HCT116 (cell line): Measurements from ENCODE around the gene MGST2. TPM values are rescaled to one million over a fixed set of nuclear protein-coding genes. Genes with fewer than 3 reads are reported as not detected.

Experiments used
- ATAC-seq: fragments of 200-7000 bp; cut with Tn5 transposase; 2 replicates; pipeline ENCODE4 v1.9.1; 2020; ENCODE audit warnings: mild to moderate bottlenecking, moderate library complexity
- BruUV-seq: library from RNA; stranded (reverse); fragments of 400-500 nt; replicated peaks from 2 replicates; lab custom pipeline; 2021; lab: Mats Ljungman, UMichigan
- CTCF ChIA-PET: fragments of 300-600 bp; sonication (Branson Sonifier 250); formaldehyde crosslinking; loops from one replicate; lab custom pipeline; 2021; ENCODE audit warnings: antibody characterized with exemption; lab: Charles Lee
- POLR2A ChIA-PET: fragments of 300-600, 350-600 bp; sonication (Branson Sonifier 250); formaldehyde crosslinking; loops from one replicate; lab custom pipeline; 2021; ENCODE audit warnings: antibody characterized with exemption; lab: Charles Lee
- RAD21 ChIA-PET, 2 experiments: fragments of 300-600 bp; sonication (Branson Sonifier 250); formaldehyde crosslinking; loops; one replicate each; lab custom pipeline; 2023; ENCODE audit warnings: low total read pairs in 2 of 2; ENCODE audit not compliant: uncharacterized antibody in 2 of 2, unreplicated experiment in 2 of 2, low non-redundant PET in 1 of 2; lab: Charles Lee
- DNase-seq: peaks from one replicate; pipeline ENCODE4 v3.0.0-alpha.2; 2010; ENCODE audit warnings: low read depth, low spot score
- H2AFZ ChIP-seq: fragments of 200-600 bp; shearing (Covaris generic), sonication (generic); 2 replicates; pipeline ENCODE4 v1.6.1; 2017; ENCODE audit warnings: low read depth, mixed run types, mixed read lengths, antibody characterized with exemption, low read length; ENCODE audit not compliant: poor library complexity, severe bottlenecking
- H3K27ac ChIP-seq: 2 replicates; pipeline ENCODE4 v1.5.1; 2012; ENCODE audit warnings: low read depth, low read length
- H3K27me3 ChIP-seq: fragments of 200-600 bp; sonication (generic); 2 replicates; pipeline ENCODE4 v1.6.1; 2016; ENCODE audit warnings: mixed run types, low read length, mixed read lengths; ENCODE audit not compliant: insufficient read depth
- H3K36me3 ChIP-seq, 2 experiments: fragments of 200-500 bp in 1 of 2; fragments of 200-600 bp in 1 of 2; sonication (Bioruptor generic) in 1 of 2; sonication (generic) in 1 of 2; 2 replicates each; pipeline versions ENCODE4 v1.5.1 to v1.6.1; 2014 to 2016; ENCODE audit warnings: low read length in 2 of 2, inconsistent platforms in 1 of 2, mixed read lengths in 1 of 2, mixed run types in 1 of 2; ENCODE audit not compliant: insufficient read depth in 2 of 2, control insufficient read depth in 1 of 2
- H3K4me1 ChIP-seq, 2 experiments: fragments of 200-600 bp in 1 of 2; sonication (generic) in 1 of 2; 2 replicates each; pipeline versions ENCODE4 v1.5.1 to v1.6.1; 2012 to 2017; ENCODE audit warnings: low read length in 2 of 2, inconsistent platforms in 1 of 2, mild to moderate bottlenecking in 1 of 2, mixed read lengths in 1 of 2, mixed run types in 1 of 2, moderate library complexity in 1 of 2; ENCODE audit not compliant: insufficient read depth in 2 of 2, control insufficient read depth in 1 of 2
- H3K4me2 ChIP-seq: fragments of 200-600 bp; sonication (generic); 2 replicates; pipeline ENCODE4 v1.6.1; 2017; ENCODE audit warnings: mixed run types, low read length, mixed read lengths
- H3K4me3 ChIP-seq, 2 experiments: fragments of 200-600 bp in 1 of 2; sonication (generic) in 1 of 2; replicated peaks in 1 of 2; 2 replicates each; pipeline ENCODE4 v1.5.1; 2011 to 2016; ENCODE audit warnings: low read length in 2 of 2, control low read depth in 1 of 2, low read depth in 1 of 2, mild to moderate bottlenecking in 1 of 2, mixed read lengths in 1 of 2, mixed run types in 1 of 2
- H3K79me2 ChIP-seq: fragments of 200-600 bp; sonication (generic); 2 replicates; pipeline ENCODE4 v1.6.1; 2017; ENCODE audit warnings: mild to moderate bottlenecking, mixed run types, low read length, moderate library complexity, mixed read lengths; ENCODE audit not compliant: insufficient read depth
- H3K9ac ChIP-seq: fragments of 200-600 bp; sonication (generic); 2 replicates; pipeline ENCODE4 v1.6.1; 2016; ENCODE audit warnings: low read length, mixed read lengths
- H3K9me2 ChIP-seq: fragments of 200-600 bp; sonication (generic), shearing (Covaris generic); 2 replicates; pipeline ENCODE4 v1.6.1; 2017; ENCODE audit warnings: mixed run types, mild to moderate bottlenecking, moderate library complexity; ENCODE audit not compliant: insufficient read depth
- H3K9me3 ChIP-seq, 2 experiments: fragments of 200-500 bp in 1 of 2; fragments of 200-600 bp in 1 of 2; sonication (Bioruptor generic) in 1 of 2; sonication (generic) in 1 of 2; 2 replicates each; pipeline ENCODE4 v1.6.1; 2014 to 2017; ENCODE audit warnings: low read length in 2 of 2, mixed read lengths in 2 of 2, inconsistent platforms in 1 of 2, low read depth in 1 of 2, mild to moderate bottlenecking in 1 of 2, mixed run types in 1 of 2, moderate library complexity in 1 of 2; ENCODE audit not compliant: control insufficient read depth in 1 of 2, insufficient read depth in 1 of 2
- H4K20me1 ChIP-seq: fragments of 200-600 bp; sonication (generic), shearing (Covaris generic); 2 replicates; pipeline ENCODE4 v1.6.1; 2017; ENCODE audit warnings: mixed run types, mild to moderate bottlenecking, moderate library complexity; ENCODE audit not compliant: insufficient read depth
- ATF3 ChIP-seq: IDR thresholded peaks from 2 replicates; pipeline ENCODE4 v1.6.1; 2012
- CBX3 ChIP-seq: IDR thresholded peaks from 2 replicates; pipeline ENCODE4 v1.6.1; 2012; ENCODE audit warnings: low read depth
- CEBPB ChIP-seq: IDR thresholded peaks from 2 replicates; pipeline ENCODE4 v1.6.1; 2012; ENCODE audit warnings: low read depth
- EGR1 ChIP-seq: IDR thresholded peaks from 2 replicates; pipeline ENCODE4 v1.6.1; 2012; ENCODE audit warnings: low read depth
- ELF1 ChIP-seq: IDR thresholded peaks from 2 replicates; pipeline ENCODE4 v1.6.1; 2012; ENCODE audit warnings: low read depth, borderline replicate concordance
- EZH2 ChIP-seq: fragments of 200-600 bp; sonication (generic); IDR thresholded peaks from 2 replicates; pipeline ENCODE4 v1.6.1; 2017; ENCODE audit warnings: antibody characterized with exemption, mixed run types
- EZH2phosphoT487 ChIP-seq: fragments of 200-600 bp; IDR thresholded peaks from 2 replicates; pipeline ENCODE4 v1.6.1; 2018; ENCODE audit warnings: antibody characterized with exemption, borderline replicate concordance
- JUND ChIP-seq: IDR thresholded peaks from 2 replicates; pipeline ENCODE4 v1.6.1; 2012
- MAX ChIP-seq: IDR thresholded peaks from 2 replicates; pipeline ENCODE4 v1.6.1; 2012
- POLR2A ChIP-seq: IDR thresholded peaks from 2 replicates; pipeline ENCODE4 v1.7.0; 2011; ENCODE audit warnings: borderline replicate concordance; ENCODE audit not compliant: insufficient read depth, insufficient read length; ENCODE audit errors: extremely low read depth
- RAD21 ChIP-seq: IDR thresholded peaks from 2 replicates; pipeline ENCODE4 v1.6.1; 2012; ENCODE audit warnings: low read depth, mild to moderate bottlenecking
- REST ChIP-seq: IDR thresholded peaks from 2 replicates; pipeline ENCODE4 v1.6.1; 2012; ENCODE audit warnings: low read depth
- SIN3A ChIP-seq: IDR thresholded peaks from 2 replicates; pipeline ENCODE4 v1.6.1; 2012; ENCODE audit warnings: low read depth
- SP1 ChIP-seq: IDR thresholded peaks from 2 replicates; pipeline ENCODE4 v1.6.1; 2012; ENCODE audit warnings: low read depth
- SRF ChIP-seq: IDR thresholded peaks from 2 replicates; pipeline ENCODE4 v1.6.1; 2012; ENCODE audit warnings: low read depth
- TCF7L2 ChIP-seq: IDR thresholded peaks from 2 replicates; pipeline ENCODE4 v1.7.0; 2011; ENCODE audit warnings: borderline replicate concordance, inconsistent platforms; ENCODE audit not compliant: insufficient read depth, insufficient read length; ENCODE audit errors: extremely low read depth
- ZFX ChIP-seq: fragments of 450-650 bp; IDR thresholded peaks from 2 replicates; pipeline ENCODE4 v1.6.1; 2017
- ZNF274 ChIP-seq: fragments of 200-500 bp; sonication (Bioruptor generic); IDR thresholded peaks from 2 replicates; pipeline ENCODE4 v1.6.1; 2014; ENCODE audit warnings: mild to moderate bottlenecking, low read depth, low read length, inconsistent platforms
- intact Hi-C: fragments of 100-400 bp; cut with micrococcal nuclease; formaldehyde crosslinking; loops from 2 replicates; pipeline ENCODE4 v1.10.0; 2022
- total RNA-seq: library from RNA; stranded (reverse); gene quantifications from one replicate; pipeline ENCODE4 v1.2.1, GENCODE V29; 2021; ENCODE audit not compliant: unreplicated experiment

MGST2 gene
- total RNA-seq, 1 experiment from 2014 or later: 24.3 TPM

- H2AFZ ChIP-seq: no peak overlapping the region
- no peak overlapping the region for H3K9ac ChIP-seq
- H3K9me3 ChIP-seq: no peaks in the 10 kb centered on the region
- no peaks in the 10 kb centered on the region for H4K20me1 ChIP-seq
- H3K27ac ChIP-seq: no peak overlapping the region
- peaks cover 6 to 34% of the 10 kb centered on the region in 2 experiments; a peak in 3 of 4 replicates for H3K4me1 ChIP-seq
- TF ChIP-seq EGR1: no peak
- TF ChIP-seq RAD21: no peak
- no peak for TF ChIP-seq EZH2phosphoT487
- TF ChIP-seq EZH2: no peak
- TF ChIP-seq ZNF274: no peak
- TF ChIP-seq POLR2A: no peak
- no peak for TF ChIP-seq SP1
- TF ChIP-seq MAX: no peak
- no peak for TF ChIP-seq SRF
- no peak for TF ChIP-seq TCF7L2
- no peak for TF ChIP-seq ELF1
- TF ChIP-seq CEBPB: no peak
- no peak for TF ChIP-seq CBX3
- no peak for TF ChIP-seq JUND
- no peak for TF ChIP-seq REST
- TF ChIP-seq ZFX: no peak
- no peak for TF ChIP-seq SIN3A
- no peak for TF ChIP-seq ATF3
- TF ChIP-seq, all 23 proteins: peak for 0
- Histone ChIP-seq H3K27me3 (no peaks in the 10 kb centered on the region), H3K9me2 (no peaks in the 10 kb centered on the region), H3K79me2 (no peaks in the 10 kb centered on the region), H3K4me2 (no peak overlapping the region), H3K36me3 (no peaks in the 10 kb centered on the region), H3K4me3 (no peak overlapping the region)
- BruUV-seq: no TSS peak
- CTCF ChIA-PET: interaction anchor here (1.8 kb wide), 1 partner anchor 9 kb away, joined by 6 read pairs; no protein-coding TSS in a partner anchor
- DNase-seq: no peak
- POLR2A ChIA-PET: no interaction called here
- RAD21 ChIA-PET: no interaction called here
- intact Hi-C loops: no loop called here
- no peak for ATAC-seq
Observed at GRCh38 chr4:139660568-139661043, 5.0 kb upstream of the MGST2 start.
